GM12891 (cell line): ENCODE data around the gene PHF8.

Experiments used
- POLR2A ChIP-seq: IDR thresholded peaks from 2 replicates; pipeline ENCODE4 v1.6.1; 2011; ENCODE audit warnings: low read depth, low read length, control low read depth
- POLR2AphosphoS5 ChIP-seq: IDR thresholded peaks from 2 replicates; pipeline ENCODE4 v1.6.1; 2011; ENCODE audit warnings: low read depth, low read length, control low read depth
- POU2F2 ChIP-seq: IDR thresholded peaks from 2 replicates; pipeline ENCODE4 v1.6.1; 2011; ENCODE audit warnings: low read depth, mild to moderate bottlenecking, control low read depth, low read length, moderate library complexity
- SPI1 ChIP-seq: IDR thresholded peaks from 2 replicates; pipeline ENCODE4 v1.6.1; 2011; ENCODE audit warnings: low read depth, low read length, control low read depth

DNA sequence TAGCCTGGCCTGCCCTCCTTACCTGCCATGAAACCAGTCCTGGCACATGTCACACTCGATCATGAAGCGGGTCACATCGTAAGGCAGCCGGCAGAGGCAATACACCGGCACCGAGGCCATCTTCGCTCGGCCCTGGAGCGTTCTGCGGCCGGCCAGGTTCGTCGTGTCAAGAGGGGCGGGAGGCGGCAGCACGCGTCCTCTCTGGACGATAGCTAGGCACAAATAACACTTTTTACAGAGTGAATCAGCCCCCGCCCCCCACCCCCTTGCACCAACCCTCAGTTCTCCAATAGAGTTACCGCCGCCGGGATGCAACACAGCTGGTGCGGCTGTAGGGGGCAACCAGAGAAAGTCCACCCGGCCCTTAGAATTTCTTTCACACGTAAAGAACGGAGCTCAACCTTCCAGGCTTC lies 1.7 kb downstream of the PHF8 start:
- TF ChIP-seq POLR2AphosphoS5 (no peak), POLR2A (no peak), SPI1 (no peak), POU2F2 (no peak)
